GM12891 (cell line): ENCODE measurements around the gene GUCA1A.

ENCODE experiments used
- POLR2A ChIP-seq: IDR thresholded peaks from 2 replicates; pipeline ENCODE4 v1.6.1; 2011; ENCODE audit warnings: low read depth, low read length, control low read depth
- POLR2AphosphoS5 ChIP-seq: IDR thresholded peaks from 2 replicates; pipeline ENCODE4 v1.6.1; 2011; ENCODE audit warnings: low read depth, low read length, control low read depth
- POU2F2 ChIP-seq: IDR thresholded peaks from 2 replicates; pipeline ENCODE4 v1.6.1; 2011; ENCODE audit warnings: low read depth, mild to moderate bottlenecking, control low read depth, low read length, moderate library complexity
- TAF1 ChIP-seq: IDR thresholded peaks from 2 replicates; pipeline ENCODE4 v1.6.1; 2011; ENCODE audit warnings: low read depth, low read length, control low read depth

- no peak for TF ChIP-seq POLR2AphosphoS5
- TF ChIP-seq TAF1, result no peak
- TF ChIP-seq POLR2A, result no peak
- no peak for TF ChIP-seq POU2F2
Measured at GRCh38 chr6:42211726-42212125, 38.6 kb downstream of the GUCA1A start.
